GM18868 (cell line): ENCODE results near the gene CCDC32.

Experiments
- ATAC-seq: cut with Tn5 transposase; IDR thresholded peaks from one replicate; pipeline ENCODE4 v1.9.1; 2021; ENCODE audit warnings: mild to moderate bottlenecking, moderate library complexity; ENCODE audit not compliant: unreplicated experiment

The CCDC32 gene

DNA sequence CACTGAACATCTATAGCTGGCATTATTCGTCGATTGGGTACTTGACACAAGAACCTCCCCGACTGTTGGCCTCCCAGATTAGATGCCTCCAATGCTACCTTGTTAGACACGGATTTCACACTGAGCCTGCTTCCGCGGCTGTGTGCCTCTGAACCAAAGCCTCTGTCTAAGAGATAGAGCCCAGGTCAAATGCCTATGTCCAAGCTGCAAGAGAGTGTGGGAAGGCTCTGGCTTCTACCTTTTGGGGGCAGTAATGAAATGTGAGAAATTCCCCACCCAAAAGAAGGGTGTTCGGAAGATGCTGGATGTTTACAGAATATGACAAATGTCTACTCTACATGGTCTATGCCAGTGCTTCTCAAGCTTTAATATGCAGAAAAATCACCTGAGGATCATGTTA, 2.3 kb upstream of the CCDC32 start:
- ATAC-seq: no peak

DNA sequence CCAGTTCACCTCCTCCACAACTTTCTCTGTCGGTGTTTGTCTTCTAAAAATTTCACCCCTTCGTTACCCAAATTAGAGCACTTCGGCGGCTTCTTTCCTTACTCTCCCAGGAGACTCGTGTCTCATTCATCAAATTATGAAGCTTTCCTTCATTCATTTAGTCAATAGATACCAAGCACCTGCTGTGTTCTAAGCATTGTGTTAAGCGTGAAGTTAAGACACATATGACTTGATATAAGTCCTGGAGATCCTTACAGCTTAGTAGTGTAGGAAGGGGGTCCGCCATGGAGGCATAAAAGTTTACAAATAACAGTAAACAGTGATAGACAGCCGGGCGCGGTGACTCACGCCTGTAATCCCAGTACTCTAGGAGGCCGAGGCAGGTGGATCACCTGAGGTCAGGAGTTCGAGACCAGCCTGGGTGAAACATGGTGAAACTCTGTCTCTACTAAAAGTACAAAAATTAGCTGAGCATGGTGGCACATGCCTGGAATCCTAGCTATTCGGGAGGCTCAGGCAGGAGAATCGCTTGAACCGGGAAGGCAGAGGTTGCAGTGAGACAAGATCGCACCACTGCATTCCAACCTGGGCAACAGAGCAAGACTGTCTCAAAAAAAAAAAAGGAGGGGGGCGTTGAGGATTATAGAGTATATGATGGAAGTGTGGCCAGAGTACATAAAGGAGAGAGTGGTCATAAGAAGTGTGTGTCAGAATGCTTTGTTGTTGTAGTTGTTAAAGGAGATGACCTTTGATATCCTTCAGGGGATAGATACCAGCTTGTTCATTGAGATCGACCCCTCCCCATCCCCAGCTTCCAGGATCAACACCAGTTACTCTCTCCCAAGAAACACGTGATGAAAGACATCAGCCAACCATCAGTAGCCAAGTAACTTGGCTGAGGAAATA, 744 bp upstream of the CCDC32 start:
- no peak for ATAC-seq

DNA sequence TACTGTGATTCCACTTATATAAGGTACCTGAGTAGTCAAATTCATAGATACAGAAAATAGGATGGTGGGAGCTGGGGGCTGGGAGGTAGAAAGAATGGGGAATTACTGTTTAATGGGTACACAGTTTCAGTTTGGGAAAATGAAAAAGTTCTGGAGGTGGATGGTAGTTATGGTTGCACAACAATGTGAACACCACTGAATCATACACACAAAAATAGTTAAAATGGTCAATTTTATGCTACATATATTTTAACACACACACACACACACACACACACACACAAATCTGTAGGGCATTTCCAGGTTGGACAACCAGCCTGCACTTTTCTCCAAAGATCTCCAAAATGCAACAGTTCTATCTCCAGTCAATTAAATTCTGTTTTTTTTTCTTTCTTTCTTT, 1.4 kb downstream of the CCDC32 start:
- no peak for ATAC-seq

DNA sequence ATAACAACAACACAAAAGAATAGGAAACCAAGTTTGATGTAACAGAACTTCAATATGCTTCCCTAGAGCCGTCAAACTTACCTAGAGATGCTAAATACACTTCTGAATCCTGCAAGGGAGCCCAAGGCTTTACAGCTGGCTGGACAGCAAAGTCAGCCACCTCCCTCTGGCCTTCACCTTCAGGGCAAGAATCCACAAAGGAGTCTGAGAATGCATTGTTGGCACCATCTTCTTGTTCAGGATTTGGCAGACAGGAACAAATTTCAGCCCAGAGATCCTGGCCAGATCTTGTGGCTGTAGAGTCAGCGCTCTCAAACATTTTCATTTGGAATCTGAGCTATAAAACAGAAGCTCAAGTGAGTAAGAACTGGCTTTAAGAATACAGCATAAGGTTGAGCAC, 2.2 kb downstream of the CCDC32 start:
- no peak for ATAC-seq

DNA sequence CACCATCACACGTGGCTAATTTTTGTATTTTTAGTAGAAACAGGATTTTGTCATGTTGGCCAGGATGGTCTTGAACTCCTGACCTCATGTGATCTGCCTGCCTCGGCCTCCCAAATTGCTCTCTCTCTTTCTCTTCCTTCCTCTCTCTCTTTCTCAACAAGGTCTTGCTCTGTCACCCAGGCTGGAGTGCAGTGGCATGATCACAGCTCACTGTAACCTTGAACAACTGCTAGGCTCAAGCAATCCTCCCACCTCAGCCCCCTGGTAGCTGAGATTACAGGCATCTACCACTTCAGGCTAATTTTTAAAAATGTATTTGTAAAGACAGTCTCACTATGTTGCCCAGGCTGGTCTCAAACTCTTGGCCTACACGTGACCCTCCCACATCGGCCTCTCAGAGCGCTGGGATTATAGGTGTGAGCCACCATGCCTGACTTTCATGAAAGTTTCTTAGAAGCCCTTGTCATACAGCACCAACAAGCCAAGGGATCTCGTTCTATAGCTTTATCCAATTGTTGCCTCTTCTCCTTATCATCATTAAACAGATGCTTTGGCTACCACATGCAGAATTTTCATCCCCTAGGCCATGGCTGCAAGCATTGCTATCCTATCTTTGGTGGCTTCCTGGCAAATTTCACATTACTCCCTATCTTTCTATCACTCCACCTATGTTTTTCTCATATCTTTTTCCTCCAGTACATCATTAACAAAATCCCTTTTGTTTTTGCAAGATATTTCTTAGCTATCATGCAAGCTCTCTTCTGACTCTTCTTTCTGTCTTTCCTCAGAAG, 5.7 kb downstream of the CCDC32 start:
- ATAC-seq: no peak

DNA sequence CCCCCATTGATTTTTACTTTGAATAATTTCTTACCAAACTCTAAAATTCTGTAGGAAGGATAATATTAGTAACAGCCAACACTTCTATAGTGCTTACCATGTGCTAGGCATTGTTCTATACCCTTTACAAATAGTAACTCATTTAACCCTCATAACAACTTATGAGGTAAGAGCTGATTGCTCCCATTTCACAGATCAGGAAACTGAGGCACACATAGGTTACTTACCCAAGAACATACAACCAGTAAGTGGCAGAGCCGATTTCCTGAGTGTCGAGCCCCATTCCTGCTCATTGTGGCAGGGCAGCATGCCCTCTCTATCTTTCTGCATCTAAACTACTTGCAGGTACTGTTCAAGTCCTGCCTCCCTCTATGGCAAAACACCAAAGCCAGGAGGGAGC, 9.0 kb downstream of the CCDC32 start:
- ATAC-seq: no peak

DNA sequence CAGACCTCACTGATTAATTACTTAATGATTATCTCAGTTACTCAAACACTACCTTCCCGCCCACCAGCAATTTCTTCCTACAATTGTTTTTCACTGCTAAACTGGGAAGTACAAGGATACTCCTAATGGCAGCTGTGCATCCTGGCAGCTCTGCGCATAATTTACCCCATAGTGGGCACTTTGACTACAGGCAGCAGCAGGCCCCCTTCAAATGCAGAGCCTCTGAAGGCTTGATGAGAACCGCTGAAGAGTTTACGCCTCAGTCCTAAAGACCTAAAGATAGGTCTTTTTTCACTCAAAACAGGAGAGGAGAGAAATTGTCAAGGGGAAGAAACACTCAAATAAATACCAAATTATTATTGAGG, 10.7 kb downstream of the CCDC32 start:
- ATAC-seq: no peak

DNA sequence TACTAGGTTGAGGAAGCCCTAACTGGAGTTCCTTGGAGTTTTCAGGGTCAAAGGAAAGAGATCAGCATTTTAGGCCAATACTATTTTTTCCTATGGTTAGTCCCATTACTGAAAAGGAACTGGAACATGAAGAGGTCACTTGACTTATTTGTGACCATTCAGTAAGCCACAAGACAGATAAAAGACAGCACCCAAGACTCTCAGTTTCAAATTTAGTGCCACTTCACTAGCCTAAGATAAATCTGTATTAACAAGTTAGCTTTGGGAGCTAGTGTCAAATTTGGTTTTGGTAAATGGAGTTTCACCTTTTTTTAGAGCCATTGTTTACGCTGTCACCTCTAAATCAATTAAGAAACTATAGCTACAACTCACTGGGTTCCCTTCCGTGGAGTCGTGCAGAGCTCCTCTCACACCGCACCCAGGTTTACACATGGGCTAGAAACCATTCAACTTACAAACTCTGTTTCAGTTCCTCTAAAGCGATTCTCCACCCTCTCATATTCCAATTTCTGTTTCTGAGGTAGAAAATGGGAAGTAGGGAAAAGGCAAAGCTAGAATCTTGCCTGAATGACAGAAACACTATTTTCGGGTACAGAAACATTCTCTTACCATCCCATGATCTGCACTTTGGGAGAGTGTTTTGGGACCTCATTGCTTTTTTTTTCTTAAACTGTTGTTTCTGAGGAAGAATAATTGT, 14.4 kb downstream of the CCDC32 start:
- ATAC-seq: peak; percentile 88

DNA sequence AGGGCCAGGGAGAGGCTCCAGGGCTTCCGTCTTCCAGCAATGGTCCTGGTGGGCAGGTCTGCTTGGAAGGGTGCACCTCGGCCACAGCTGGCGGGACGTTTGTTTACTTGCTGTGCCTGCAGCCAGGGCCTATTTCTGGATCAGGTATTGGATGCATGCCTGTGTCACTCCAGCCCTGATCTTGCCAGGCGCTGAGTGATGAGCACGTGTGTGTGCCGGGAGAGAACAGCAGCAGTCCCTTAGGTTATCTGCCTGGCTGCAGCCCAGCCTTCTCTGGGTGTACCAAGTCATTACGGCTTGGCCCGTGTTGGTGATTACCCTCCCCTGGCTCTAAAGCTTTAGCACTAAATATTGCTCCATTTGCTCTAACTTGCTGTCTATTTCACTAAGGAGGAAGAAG, 14.9 kb downstream of the CCDC32 start:
- peak; percentile 7 for ATAC-seq

DNA sequence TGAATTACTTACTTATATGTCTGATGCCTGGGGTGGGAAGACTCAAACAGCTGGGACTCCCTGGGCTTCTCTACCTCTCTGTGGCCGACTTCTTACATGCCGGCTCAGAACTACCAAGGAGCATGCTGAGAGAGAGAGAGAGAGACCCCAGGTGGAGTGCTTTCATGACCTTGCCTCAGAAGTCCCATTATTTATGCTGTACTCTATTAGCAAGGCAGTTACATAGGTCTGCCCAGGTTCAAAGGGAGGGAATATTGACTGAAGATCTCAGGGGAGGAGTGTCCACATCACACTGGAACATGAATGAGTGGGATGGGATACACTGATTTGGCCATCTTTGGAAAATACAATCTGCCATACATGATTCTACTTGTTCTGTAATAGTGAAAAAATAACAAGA, 16.2 kb downstream of the CCDC32 start:
- ATAC-seq: no peak

DNA sequence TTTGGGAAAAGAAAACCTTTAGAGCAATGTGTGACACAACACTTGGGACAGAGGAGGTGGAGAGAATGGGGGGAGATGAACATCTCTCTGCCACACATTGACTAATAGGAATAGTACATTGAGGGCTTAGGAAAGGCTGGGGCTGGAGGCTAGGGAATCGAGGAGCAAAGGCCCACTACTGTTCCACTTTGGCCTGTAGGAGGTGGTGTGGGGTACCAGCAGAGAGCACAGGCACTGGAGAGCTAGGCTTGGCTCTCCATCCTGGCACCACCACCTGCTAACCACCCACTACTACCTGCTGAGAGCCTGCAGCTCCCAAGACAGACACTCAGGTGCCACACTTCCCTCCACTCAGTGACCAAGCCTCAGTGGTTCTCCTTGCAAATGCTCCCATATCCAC, 19.4 kb downstream of the CCDC32 start:
- no peak for ATAC-seq

DNA sequence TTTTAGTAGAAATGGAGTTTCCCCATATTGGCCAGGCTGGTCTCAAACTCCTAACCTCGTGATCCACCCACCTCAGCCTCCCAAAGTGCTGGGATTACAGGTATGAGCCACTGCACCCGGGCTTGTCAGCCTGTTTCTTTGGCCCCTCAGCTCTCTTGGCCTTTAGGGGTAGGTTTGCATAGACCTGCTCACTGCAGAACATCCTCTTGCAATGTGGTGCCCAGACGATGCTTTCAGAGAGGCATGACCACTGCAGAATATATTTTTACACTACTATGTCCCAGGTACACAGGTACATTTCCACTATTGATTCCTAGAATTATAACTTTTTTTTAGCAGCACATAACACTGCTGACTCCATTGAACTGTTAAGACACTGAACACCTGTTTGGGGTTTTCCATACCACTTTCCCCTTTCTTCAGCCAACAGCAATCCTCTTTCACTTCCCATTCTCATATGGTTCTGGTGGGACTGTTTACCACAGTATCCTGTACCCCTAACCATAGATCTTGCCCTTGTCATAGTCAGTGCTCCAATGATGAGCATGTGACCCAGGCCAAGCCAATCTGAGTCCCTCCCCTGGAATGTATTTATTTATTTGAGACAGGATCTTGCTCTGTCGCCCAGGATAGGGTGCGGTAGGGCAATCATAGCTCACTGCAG, 21.1 kb downstream of the CCDC32 start:
- ATAC-seq: peak; percentile 78

DNA sequence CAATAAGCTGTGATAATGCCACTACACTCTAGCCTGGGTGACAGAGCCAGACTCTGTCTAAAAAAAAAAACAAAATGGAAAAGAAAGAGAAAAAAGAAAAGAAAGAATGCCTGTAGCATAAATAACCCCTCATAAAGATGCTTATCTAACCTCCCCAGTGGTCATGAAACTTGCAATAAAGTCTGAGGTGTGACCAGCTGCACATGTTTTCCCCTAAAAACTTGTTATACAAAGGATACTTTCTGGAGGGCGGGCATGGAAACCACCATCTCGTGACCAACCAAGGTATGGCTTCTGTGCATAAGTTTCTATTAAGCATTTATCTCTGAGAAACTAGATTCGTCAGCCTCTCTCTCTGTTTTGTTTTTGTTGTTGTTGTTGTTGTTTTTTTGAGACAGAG, 21.8 kb downstream of the CCDC32 start:
- peak; percentile 42 for ATAC-seq

DNA sequence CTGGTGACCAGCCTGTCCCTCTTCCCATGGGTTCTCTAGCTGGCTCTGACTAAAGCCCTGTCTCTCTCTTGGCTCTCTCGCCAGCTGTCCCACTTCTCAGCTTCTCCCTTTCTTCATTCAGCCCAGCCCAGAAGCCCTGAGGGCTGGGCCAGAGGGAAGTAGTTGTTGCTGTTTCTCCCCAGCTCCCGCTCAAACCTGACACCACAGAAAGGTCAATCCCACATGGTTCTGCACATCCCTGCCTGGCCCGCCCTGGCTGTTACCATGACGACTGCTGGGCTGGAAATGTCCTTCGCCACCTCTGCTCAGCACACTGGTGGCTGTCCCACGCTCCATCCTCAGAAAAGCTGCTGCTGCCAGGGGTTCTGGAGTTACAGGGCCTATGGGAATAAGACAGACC, 25.9 kb downstream of the CCDC32 start:
- no peak for ATAC-seq

DNA sequence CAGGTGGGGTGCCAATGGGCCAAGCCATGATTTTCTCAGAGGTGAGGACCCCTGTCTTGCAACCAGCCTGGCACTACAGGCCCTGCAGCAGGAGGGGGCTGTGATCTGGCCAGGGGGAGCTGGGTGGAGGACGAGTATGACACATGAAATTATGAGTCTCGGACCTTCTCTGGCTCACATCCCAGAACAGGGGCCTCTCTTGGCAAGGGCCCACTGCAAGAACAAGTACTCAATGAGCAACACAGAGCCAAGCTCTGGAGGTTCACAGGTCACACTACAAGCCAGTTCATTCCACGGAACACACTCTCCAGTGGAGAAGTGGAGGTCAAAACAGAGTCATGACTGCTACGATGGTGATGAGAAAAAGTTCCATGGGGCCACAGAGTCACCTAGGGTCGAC, 28.3 kb downstream of the CCDC32 start:
- ATAC-seq: no peak

DNA sequence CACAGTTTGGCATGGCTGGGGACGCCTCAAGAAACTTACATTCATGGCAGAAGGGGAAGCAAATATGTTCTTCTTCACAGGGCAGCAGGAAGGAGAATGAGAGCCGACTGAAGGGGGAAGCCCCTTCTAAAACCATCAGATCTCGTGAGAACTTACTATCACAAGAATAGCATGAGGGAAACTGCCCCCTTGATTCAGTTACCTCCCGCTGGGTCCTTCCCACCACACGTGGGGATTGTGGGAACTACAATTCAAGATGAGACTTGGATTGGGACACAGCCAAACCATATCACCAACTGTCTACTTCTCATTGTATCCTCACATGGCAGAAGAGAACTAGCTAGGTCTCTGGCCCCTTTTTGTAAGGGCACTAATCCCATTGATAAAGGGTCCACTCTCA, 30.5 kb downstream of the CCDC32 start:
- no peak for ATAC-seq

DNA sequence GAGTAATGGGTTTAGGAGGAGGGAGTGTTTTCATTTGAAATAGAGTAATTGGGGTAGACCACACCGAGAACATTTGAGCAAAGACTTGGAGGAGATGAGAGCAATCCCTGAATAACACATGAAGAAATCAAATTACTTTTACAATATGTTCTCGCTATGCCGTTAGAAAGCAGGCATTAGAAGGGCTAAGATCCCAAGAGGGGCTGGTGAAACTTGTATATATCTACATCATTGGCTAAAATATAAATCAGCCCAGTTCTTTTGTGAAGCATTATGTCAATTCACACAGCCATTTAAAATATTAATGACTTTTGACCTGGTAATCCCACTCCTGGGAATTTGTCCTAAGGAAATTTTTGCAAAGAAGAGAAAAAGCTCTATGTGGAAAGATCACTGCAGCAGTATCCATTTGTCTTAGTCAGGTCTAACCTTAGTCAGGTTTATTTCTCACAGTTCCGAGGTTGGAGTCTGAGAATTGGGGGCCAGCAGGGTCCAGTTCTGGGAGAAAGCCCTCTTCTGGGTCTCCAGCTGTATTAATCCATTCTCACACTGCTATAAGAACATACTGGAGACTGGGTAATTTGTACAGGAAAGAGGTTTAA, 31.0 kb downstream of the CCDC32 start:
- ATAC-seq: no peak

DNA sequence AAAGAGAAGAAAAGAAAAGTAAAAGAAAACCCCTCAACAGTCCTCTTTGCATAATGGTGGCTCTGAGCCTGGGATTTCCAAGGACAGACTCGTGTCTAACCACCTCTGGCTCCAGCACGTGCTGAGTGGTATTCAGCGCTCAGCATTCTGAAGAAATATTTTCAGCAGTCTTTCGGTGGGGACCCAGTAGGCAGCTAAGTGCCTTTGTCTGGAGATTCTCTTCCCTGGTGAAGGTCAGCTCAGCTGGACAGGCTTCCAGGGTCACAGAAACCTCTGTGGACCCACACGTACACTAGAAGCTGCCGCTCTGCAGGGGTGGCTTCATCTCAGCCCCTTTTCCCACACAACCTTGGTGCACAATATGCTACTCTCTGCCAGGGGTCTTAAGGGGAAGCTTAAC, 36.0 kb downstream of the CCDC32 start:
- ATAC-seq: no peak

DNA sequence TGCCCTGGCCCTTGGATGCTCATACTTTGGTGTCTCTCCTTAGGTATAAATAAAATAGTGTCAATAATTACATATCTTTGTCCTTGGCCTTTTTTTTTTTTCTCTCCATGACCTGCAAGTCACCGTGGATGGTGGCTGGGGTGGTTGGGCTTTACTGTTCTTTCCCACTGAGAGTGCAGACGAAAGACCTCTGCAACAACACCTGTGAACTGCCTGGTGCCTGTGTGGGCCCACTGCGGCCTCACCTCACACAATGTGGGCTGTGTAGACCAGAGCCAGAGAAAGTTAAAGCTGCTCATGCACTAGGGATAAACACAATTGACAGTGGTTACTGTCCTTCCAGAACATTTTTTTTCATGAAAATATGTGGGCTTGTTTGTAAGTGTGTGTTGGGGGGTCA, 39.0 kb downstream of the CCDC32 start:
- no peak for ATAC-seq

DNA sequence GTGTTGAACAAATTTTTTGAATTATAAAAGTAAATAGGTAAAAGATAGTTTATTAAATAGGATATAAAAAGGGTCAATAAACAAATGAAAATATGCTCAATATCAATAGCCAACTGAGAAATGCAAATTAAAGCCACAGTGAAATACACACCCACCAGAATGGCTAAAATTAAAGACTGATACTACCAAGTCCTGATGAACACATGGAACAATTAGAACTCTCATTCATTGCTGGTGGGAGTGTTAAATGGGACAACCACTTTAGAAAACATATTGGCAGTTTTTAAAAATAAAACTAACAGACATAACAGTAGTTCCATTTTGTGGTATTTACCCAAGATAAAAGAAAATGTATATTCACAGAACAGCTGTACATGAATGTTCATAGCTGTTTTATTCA, 41.2 kb downstream of the CCDC32 start:
- ATAC-seq: no peak

DNA sequence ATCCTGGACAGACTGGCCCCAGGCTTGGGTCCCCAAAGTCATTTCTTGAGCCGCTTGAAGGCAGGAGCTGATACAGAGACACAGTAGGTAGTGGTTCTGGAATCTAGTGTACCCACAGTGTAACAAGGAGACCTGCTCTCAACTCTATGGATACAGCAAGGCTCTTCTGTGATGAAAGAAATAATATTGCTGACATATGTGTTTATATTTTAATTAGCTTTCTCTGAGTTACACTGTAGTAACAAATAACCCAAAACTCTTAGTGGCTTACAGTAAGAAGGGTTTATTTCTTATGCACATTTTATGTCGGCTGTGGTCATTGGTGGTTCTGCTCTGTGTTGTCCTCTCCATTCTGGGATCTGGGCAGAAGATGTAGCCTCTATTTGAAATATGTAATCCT, 48.5 kb downstream of the CCDC32 start:
- ATAC-seq: no peak
